Colonic mucosa (tissue), 4 donors: ENCODE measurements around the gene DCST1. TPM values are rescaled to one million over a fixed set of nuclear protein-coding genes. Genes with fewer than 3 reads are reported as not detected.

Experiments
- DNase-seq: peaks from one replicate; pipeline ENCODE4 v3.0.0-alpha.2; 2020
- H3K27ac ChIP-seq: fragments of 200-600 bp; one replicate; pipeline ENCODE4 v1.8.0; 2021
- H3K27me3 ChIP-seq: fragments of 200-600 bp; one replicate; pipeline ENCODE4 v1.8.0; 2021
- H3K36me3 ChIP-seq: fragments of 200-600 bp; one replicate; pipeline ENCODE4 v1.8.0; 2021
- H3K4me1 ChIP-seq: fragments of 200-600 bp; one replicate; pipeline ENCODE4 v1.8.0; 2021; ENCODE audit warnings: mild to moderate bottlenecking
- H3K4me3 ChIP-seq: fragments of 200-600 bp; one replicate; pipeline ENCODE4 v1.8.0; 2021
- H3K9ac ChIP-seq, 2 donors: one replicate each; pipeline ENCODE4 v1.7.0; 2013; ENCODE audit warnings: control low read depth in 2 of 2, low read depth in 2 of 2, low read length in 2 of 2
- H3K9me3 ChIP-seq: fragments of 200-600 bp; one replicate; pipeline ENCODE4 v1.8.0; 2021
- CTCF ChIP-seq: fragments of 200-600 bp; IDR thresholded peaks from one replicate; pipeline ENCODE4 v1.8.0; 2022; ENCODE audit warnings: antibody characterized with exemption, mild to moderate bottlenecking
- intact Hi-C: fragments of 100-400 bp; cut with DNase I; formaldehyde crosslinking; loops from one replicate; pipeline ENCODE4 v1.14.1; 2022
- total RNA-seq, 2 donors: library from RNA; stranded (reverse); fragmentation: NEBNext Ultra II Directional in 1 of 2; extraction: Animal tissue kit (Norgen Biotek cat#: 25700) in 1 of 2; gene quantifications; one replicate each; pipeline ENCODE4 v1.2.1, GENCODE V29; 2021
- donor health status: healthy.
- donor health status: DM: no; HTN: no; CAD: no.
- donor health status: DM: no; HTN: no; CAD: no.

Gene DCST1
- total RNA-seq, 2 donors from 2014 or later: not detected

GRCh38 chr1:155009742-155010141 is 23.9 kb upstream of the DCST1 start:
- peak overlapping the region; percentile 94 for H3K27ac ChIP-seq
- H3K27me3 ChIP-seq: no peaks in the 10 kb centered on the region
- no peak for TF ChIP-seq CTCF
- peak overlapping the region in 1 of 2 donors; percentile 100 for H3K9ac ChIP-seq
- H3K4me1 ChIP-seq: peaks cover 62% of the 10 kb centered on the region
- peaks cover 7% of the 10 kb centered on the region for H3K36me3 ChIP-seq
- H3K4me3 ChIP-seq: peak overlapping the region; percentile 41
- intact Hi-C loops: no loop called here
- H3K9me3 ChIP-seq: no peaks in the 10 kb centered on the region
- DNase-seq: no peak

GRCh38 chr1:155010211-155010918 is 23.3 kb upstream of the DCST1 start:
- H3K36me3 ChIP-seq: peaks cover 13% of the 10 kb centered on the region
- no peaks in the 10 kb centered on the region for H3K9me3 ChIP-seq
- peak overlapping the region; percentile 41 for H3K4me3 ChIP-seq
- H3K9ac ChIP-seq: peak overlapping the region in 1 of 2 donors; percentile 100
- DNase-seq: peak; percentile 37
- H3K27me3 ChIP-seq: no peaks in the 10 kb centered on the region
- no peak for TF ChIP-seq CTCF
- H3K4me1 ChIP-seq: peaks cover 56% of the 10 kb centered on the region
- intact Hi-C loops: no loop called here
- peak overlapping the region; percentile 94 for H3K27ac ChIP-seq

GRCh38 chr1:155011004-155011416 is 22.6 kb upstream of the DCST1 start:
- H3K4me1 ChIP-seq: peaks cover 51% of the 10 kb centered on the region
- no peak for DNase-seq
- no peaks in the 10 kb centered on the region for H3K9me3 ChIP-seq
- no peak overlapping the region for H3K4me3 ChIP-seq
- H3K36me3 ChIP-seq: peaks cover 13% of the 10 kb centered on the region
- no peak for TF ChIP-seq CTCF
- peak overlapping the region; percentile 94 for H3K27ac ChIP-seq
- peak overlapping the region; percentile 44 to 100 for H3K9ac ChIP-seq
- intact Hi-C loops: no loop called here
- H3K27me3 ChIP-seq: no peaks in the 10 kb centered on the region

- no peaks in the 10 kb centered on the region for H3K27me3 ChIP-seq
- no peaks in the 10 kb centered on the region for H3K9me3 ChIP-seq
- peak overlapping the region; percentile 44 to 100 for H3K9ac ChIP-seq
- peaks cover 49% of the 10 kb centered on the region for H3K4me1 ChIP-seq
- H3K4me3 ChIP-seq: no peak overlapping the region
- H3K27ac ChIP-seq: peak overlapping the region; percentile 94
- intact Hi-C loops: no loop called here
- peaks cover 13% of the 10 kb centered on the region for H3K36me3 ChIP-seq
- no peak for DNase-seq
- TF ChIP-seq CTCF: no peak
Observed at GRCh38 chr1:155011437-155012025, 22.1 kb upstream of the DCST1 start.

GRCh38 chr1:155012026-155012546 is 21.5 kb upstream of the DCST1 start:
- intact Hi-C loops: no loop called here
- Histone ChIP-seq H3K4me3 (no peak overlapping the region), H3K27me3 (no peaks in the 10 kb centered on the region), H3K4me1 (peaks cover 53% of the 10 kb centered on the region), H3K9ac (peak overlapping the region in 1 of 2 donors; percentile 80), H3K9me3 (no peaks in the 10 kb centered on the region), H3K27ac (peak overlapping the region; percentile 94), H3K36me3 (peaks cover 13% of the 10 kb centered on the region)
- no peak for TF ChIP-seq CTCF
- peak; percentile 92 for DNase-seq
